ENCODE measurements around the gene KCNMB1.
"Not testable (repeated sequence)": the region's sequence is repeated elsewhere in the genome, so short reads cannot be mapped to it uniquely, and the experiment has no call there.

KCNMB1 gene

GRCh38 chr5:170382790-170383189 lies 6.4 kb downstream of the KCNMB1 start:
- TF ChIP-seq, protein P1, sequence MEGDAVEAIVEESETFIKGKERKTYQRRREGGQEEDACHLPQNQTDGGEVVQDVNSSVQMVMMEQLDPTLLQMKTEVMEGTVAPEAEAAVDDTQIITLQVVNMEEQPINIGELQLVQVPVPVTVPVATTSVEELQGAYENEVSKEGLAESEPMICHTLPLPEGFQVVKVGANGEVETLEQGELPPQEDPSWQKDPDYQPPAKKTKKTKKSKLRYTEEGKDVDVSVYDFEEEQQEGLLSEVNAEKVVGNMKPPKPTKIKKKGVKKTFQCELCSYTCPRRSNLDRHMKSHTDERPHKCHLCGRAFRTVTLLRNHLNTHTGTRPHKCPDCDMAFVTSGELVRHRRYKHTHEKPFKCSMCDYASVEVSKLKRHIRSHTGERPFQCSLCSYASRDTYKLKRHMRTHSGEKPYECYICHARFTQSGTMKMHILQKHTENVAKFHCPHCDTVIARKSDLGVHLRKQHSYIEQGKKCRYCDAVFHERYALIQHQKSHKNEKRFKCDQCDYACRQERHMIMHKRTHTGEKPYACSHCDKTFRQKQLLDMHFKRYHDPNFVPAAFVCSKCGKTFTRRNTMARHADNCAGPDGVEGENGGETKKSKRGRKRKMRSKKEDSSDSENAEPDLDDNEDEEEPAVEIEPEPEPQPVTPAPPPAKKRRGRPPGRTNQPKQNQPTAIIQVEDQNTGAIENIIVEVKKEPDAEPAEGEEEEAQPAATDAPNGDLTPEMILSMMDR (IDR thresholded peaks at IDR 0.05; ENCODE audit: low read depth, low read length, missing control alignments): no peak
- DNase-seq (ENCODE audit: low read depth): no peak
- H3K4me3 ChIP-seq (ENCODE audit: low read depth, low read length): no peak overlapping the region

GRCh38 chr5:170380361-170380951 lies 8.7 kb downstream of the KCNMB1 start:
- no peak overlapping the region for H3K4me3 ChIP-seq (ENCODE audit: low read depth, low read length)
- no peak for DNase-seq (ENCODE audit: low read depth)
- TF ChIP-seq, protein P1 (IDR thresholded peaks at IDR 0.05; ENCODE audit: low read depth, low read length, missing control alignments): no peak

DNA sequence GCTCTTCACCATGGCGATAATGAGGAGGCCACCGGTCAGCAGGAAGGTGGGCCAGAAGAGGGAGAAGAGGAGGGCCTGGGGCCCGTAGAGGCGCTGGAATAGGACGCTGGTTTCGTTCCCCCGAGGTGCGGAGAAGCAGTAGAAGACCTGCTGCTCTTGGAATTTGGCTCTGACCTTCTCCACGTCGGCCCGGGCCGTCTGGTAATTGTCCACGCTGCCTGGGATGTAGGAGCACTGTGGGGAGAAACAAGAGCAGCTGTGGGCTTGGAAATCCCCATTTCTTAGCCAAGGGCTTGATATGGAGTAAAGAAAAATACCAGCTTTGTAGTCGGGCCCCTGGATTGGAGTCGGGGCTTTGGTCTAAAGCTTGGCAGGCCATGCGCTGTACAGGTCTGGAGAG lies 10.4 kb downstream of the KCNMB1 start:
- DNase-seq (ENCODE audit: low read depth): no peak
- TF ChIP-seq, protein P1 (IDR thresholded peaks at IDR 0.05; ENCODE audit: low read depth, low read length, missing control alignments): no peak
- H3K4me3 ChIP-seq (ENCODE audit: low read depth, low read length): no peak overlapping the region

DNA sequence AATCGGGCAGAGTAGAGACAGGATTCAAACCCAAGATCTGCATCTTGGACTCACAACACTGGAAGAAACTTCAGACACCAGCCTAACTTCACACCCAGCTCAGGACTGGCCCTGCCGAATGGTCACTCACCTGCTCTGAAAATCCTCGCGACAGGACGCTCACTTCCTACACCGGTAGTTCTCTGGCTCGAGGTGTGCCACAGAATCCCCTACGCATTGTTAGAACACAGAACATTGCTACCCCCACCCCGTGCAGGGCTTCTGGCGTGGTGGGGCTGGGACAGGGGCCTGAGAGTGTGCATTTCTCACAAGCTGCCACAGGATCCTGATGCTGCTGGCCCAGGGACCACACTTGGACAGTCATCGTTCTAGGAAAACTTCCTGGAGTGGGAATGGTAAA lies 12.1 kb downstream of the KCNMB1 start:
- no peak overlapping the region for H3K4me3 ChIP-seq (ENCODE audit: low read depth, low read length)
- TF ChIP-seq, protein P1 (IDR thresholded peaks at IDR 0.05; ENCODE audit: low read depth, low read length, missing control alignments): no peak
- no peak for DNase-seq (ENCODE audit: low read depth)

DNA sequence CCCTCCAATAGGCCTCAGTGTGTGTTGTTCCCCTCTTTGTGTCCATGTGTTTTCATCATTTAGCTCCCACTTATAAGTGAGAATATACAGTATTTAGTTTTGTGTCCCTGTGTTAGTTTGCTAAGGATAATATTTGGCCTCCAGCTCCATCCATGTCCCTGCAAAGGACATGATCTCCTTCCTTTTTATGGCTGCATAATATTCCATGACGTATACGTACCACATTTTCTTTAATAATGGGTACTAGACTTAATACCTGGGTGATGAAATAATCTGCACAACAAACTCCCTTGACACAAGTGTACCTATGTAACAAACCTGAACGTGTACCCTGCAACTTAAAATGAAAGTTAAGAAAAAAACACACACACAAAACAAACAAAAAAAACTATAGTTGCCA lies 12.6 kb downstream of the KCNMB1 start:
- not testable (repeated sequence) for H3K4me3 ChIP-seq (ENCODE audit: low read depth, low read length); DNase-seq (ENCODE audit: low read depth)

DNA sequence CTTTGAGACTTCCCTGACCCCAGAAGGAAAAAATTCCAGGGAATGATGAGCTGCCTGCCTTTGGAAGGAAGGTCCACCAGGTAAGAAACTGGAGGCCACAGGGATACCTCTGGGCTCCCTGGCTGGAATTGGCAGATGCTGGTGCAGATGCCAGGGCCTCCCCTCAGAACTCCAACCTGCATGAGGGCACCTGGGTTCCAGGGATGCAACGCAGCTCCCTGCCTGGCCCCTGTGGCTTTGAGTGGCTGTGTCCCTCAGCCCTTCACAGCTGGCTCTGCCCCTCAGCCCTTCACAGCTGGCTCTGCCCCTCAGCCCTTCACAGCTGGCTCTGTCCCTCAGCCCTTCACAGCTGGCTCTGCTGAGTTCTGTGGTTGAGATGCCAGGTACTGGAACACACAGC lies 13.9 kb downstream of the KCNMB1 start:
- TF ChIP-seq, protein P1 (IDR thresholded peaks at IDR 0.05; ENCODE audit: low read depth, low read length, missing control alignments): no peak

DNA sequence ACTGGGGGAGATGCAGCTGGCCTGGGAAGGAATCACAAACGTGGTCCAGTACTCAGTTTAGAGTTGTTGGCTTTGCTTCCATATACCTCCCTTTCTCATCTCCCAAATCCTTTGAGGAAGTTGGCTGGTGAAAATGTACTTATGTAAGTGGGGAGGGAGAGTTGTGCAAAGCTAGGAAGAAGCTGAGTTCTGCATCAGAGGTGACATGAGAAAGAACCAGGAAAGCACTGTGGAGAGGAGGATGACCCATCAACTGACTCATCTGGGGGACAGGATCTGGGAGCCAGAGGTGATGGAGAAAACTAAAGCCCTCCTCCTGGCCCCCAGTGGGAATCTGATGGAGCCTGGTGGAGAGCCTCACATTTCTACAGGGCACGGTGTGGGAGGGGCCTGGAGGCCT lies 16.2 kb downstream of the KCNMB1 start:
- DNase-seq (ENCODE audit: low read depth): no peak
- no peak overlapping the region for H3K4me3 ChIP-seq (ENCODE audit: low read depth, low read length)
- TF ChIP-seq, protein P1 (IDR thresholded peaks at IDR 0.05; ENCODE audit: low read depth, low read length, missing control alignments): no peak

More for the DNA sequence above, 13.9 kb downstream of the KCNMB1 start:
- DNase-seq (ENCODE audit: low read depth): no peak
- no peak overlapping the region for H3K4me3 ChIP-seq (ENCODE audit: low read depth, low read length)
